ENCODE data around the gene HABP4. TPM values are rescaled to one million over a fixed set of nuclear protein-coding genes. Genes with fewer than 3 reads are reported as not detected.

The HABP4 gene
- polyA plus RNA-seq, 2 of the 4 experiments (the other 2 are of a cell fraction): 12.4 to 12.8 TPM

DNA sequence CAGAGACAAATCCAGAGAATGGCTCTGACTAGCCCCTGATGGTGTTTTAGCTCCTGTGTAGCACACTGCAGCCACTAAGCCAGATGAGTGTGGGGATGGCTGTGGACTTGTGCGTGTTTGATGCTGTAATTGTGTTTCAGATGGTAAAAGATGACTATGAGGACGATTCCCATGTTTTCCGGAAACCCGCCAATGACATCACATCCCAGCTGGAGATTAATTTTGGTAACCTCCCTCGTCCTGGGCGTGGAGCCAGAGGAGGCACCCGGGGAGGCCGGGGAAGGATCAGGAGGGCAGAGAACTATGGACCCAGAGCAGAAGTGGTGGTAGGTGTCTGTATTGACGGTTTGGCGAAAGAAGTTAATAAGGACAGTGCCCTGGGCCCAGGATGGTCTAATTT, 38.0 kb downstream of the HABP4 start:
- no peak overlapping the region for H3K27ac ChIP-seq
- peaks cover 7% of the 10 kb centered on the region; the same call in 2 of the 3 replicates for H3K4me1 ChIP-seq
- 84% methylated on average over 10 of the region's 10 CpGs for WGBS (ENCODE audit: missing lambda C conversion rate)
- ATAC-seq: no peak
- POLR2A ChIA-PET: no interaction called here
- no peak overlapping the region for H3K4me3 ChIP-seq
- no peak overlapping the region for H3K4me2 ChIP-seq
- FAIRE-seq: no peak
- no peak for TF ChIP-seq ESRRA (IDR thresholded peaks at IDR 0.05; ENCODE audit: borderline replicate concordance, low read length)
- TF ChIP-seq CHD2 (IDR thresholded peaks at IDR 0.05; ENCODE audit: low read length, partially characterized antibody): no peak
- TF ChIP-seq, protein P1, sequence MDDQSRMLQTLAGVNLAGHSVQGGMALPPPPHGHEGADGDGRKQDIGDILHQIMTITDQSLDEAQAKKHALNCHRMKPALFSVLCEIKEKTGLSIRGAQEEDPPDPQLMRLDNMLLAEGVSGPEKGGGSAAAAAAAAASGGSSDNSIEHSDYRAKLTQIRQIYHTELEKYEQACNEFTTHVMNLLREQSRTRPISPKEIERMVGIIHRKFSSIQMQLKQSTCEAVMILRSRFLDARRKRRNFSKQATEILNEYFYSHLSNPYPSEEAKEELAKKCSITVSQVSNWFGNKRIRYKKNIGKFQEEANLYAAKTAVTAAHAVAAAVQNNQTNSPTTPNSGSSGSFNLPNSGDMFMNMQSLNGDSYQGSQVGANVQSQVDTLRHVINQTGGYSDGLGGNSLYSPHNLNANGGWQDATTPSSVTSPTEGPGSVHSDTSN (IDR thresholded peaks at IDR 0.05): no peak
- no peak for DNase-seq (ENCODE audit: low read depth in 1 of 2, low spot score in 1 of 2)
- no peaks in the 10 kb centered on the region for H3K9me3 ChIP-seq
- CTCF ChIA-PET: no interaction called here

GRCh38 chr9:96489482-96489979, 39.6 kb downstream of the HABP4 start:
- ATAC-seq: no peak
- POLR2A ChIA-PET: no interaction called here
- H3K4me3 ChIP-seq: no peak overlapping the region
- peaks cover 7% of the 10 kb centered on the region; the same call in 2 of the 3 replicates for H3K4me1 ChIP-seq
- no peaks in the 10 kb centered on the region for H3K9me3 ChIP-seq
- H3K4me2 ChIP-seq: no peak overlapping the region
- WGBS (ENCODE audit: missing lambda C conversion rate): 85% methylated on average over 11 of the region's 12 CpGs
- FAIRE-seq: no peak
- no peak overlapping the region for H3K27ac ChIP-seq
- TF ChIP-seq FOSL2 (IDR thresholded peaks at IDR 0.05) (no peak), FOSL2 (CRISPR knock-in tag; IDR thresholded peaks at IDR 0.05) (no peak), RAD21 (conservative IDR thresholded peaks at IDR 0.05 in 1 of 2, IDR thresholded peaks at IDR 0.05 in 1 of 2) (no peak), FOSB (CRISPR knock-in tag; IDR thresholded peaks at IDR 0.05) (no peak), JUNB (IDR thresholded peaks at IDR 0.05) (no peak), RCOR1 (IDR thresholded peaks at IDR 0.05; ENCODE audit: low read depth, low read length) (no peak), HDAC2 (IDR thresholded peaks at IDR 0.05) (no peak), MAX (IDR thresholded peaks at IDR 0.05) (no peak), JUN (IDR thresholded peaks at IDR 0.05) (no peak), ATOH8 (CRISPR knock-in tag; IDR thresholded peaks at IDR 0.05; ENCODE audit: low read depth) (no peak), CEBPB (IDR thresholded peaks at IDR 0.05) (no peak), NR3C1 (IDR thresholded peaks at IDR 0.05) (no peak), CHD4 (IDR thresholded peaks at IDR 0.05; ENCODE audit: borderline replicate concordance) (no peak), RARB (CRISPR knock-in tag; IDR thresholded peaks at IDR 0.05) (no peak), HOXB5 (CRISPR knock-in tag; IDR thresholded peaks at IDR 0.05) (no peak), ZSCAN20 (CRISPR knock-in tag; IDR thresholded peaks at IDR 0.05) (no peak)
- no peak for DNase-seq (ENCODE audit: low read depth in 1 of 2, low spot score in 1 of 2)
- CTCF ChIA-PET: interaction anchor here (1.5 to 1.9 kb wide), 2 partner anchors 15 to 162 kb away, joined by 3 to 5 read pairs; no protein-coding TSS in a partner anchor

GRCh38 chr9:96490534-96491078, 40.6 kb downstream of the HABP4 start:
- WGBS (ENCODE audit: missing lambda C conversion rate): 93% methylated on average over 10 of the region's 10 CpGs
- ATAC-seq (no peak), FAIRE-seq (no peak), DNase-seq (ENCODE audit: low read depth in 1 of 2, low spot score in 1 of 2) (no peak)
- Histone ChIP-seq H3K4me3 (no peak overlapping the region), H3K4me1 (peaks cover 7% of the 10 kb centered on the region; the same call in 2 of the 3 replicates), H3K4me2 (no peak overlapping the region), H3K27ac (no peak overlapping the region), H3K9me3 (no peaks in the 10 kb centered on the region)
- TF ChIP-seq HEYL (CRISPR knock-in tag; IDR thresholded peaks at IDR 0.05) (no peak), CTCF (IDR thresholded peaks at IDR 0.05) (no peak), EHMT2 (IDR thresholded peaks at IDR 0.05; ENCODE audit: low read depth) (no peak), TP53 (CRISPR knock-in tag; IDR thresholded peaks at IDR 0.05) (no peak)
- ChIA-PET CTCF (interaction anchor here (1.9 kb wide), 1 partner anchor 14 kb away, joined by 5 read pairs; no protein-coding TSS in a partner anchor), POLR2A (no interaction called here)

Measured in A549 (cell line).